CD4-positive, CD25-positive, alpha-beta regulatory T cell (primary cell): ENCODE results near the gene CCR6. TPM values are rescaled to one million over a fixed set of nuclear protein-coding genes. Genes with fewer than 3 reads are reported as not detected.

Experiments used
- ATAC-seq, 2 donors: fragments of 150-1000 bp; cut with Tn5 transposase; one replicate each; pipeline ENCODE4 v1.10.0; 2021; ENCODE audit warnings: low read depth in 2 of 2, moderate number of reproducible peaks in 2 of 2, moderate library complexity in 1 of 2
- DNase-seq, 3 donors: peaks; one replicate each; pipeline versions ENCODE4 v3.0.0 to v3.0.0-alpha.2; 2012 to 2022; ENCODE audit warnings: mixed read lengths in 1 of 3
- H3K27ac ChIP-seq: one replicate; pipeline ENCODE4 v1.7.0; 2013; ENCODE audit warnings: mild to moderate bottlenecking, low read length; ENCODE audit not compliant: insufficient read depth, poor library complexity, severe bottlenecking
- H3K27me3 ChIP-seq: one replicate; pipeline ENCODE4 v1.7.0; 2013; ENCODE audit warnings: low read length; ENCODE audit not compliant: control insufficient read depth, insufficient read depth
- H3K36me3 ChIP-seq: one replicate; pipeline ENCODE4 v1.7.0; 2013; ENCODE audit warnings: mild to moderate bottlenecking, low read length, moderate library complexity; ENCODE audit not compliant: control insufficient read depth, insufficient read depth
- H3K4me1 ChIP-seq: 2 replicates; pipeline ENCODE4 v1.7.0; 2013; ENCODE audit warnings: mild to moderate bottlenecking, low read length; ENCODE audit not compliant: insufficient read depth, control insufficient read depth, poor library complexity, severe bottlenecking
- H3K4me3 ChIP-seq: one replicate; pipeline ENCODE4 v1.7.0; 2013; ENCODE audit warnings: low read depth, mild to moderate bottlenecking, low read length, moderate library complexity
- H3K9me3 ChIP-seq, 2 experiments: 1 replicate in 1 of 2; 2 replicates in 1 of 2; pipeline ENCODE4 v1.7.0; 2013; ENCODE audit warnings: low read length in 2 of 2, mild to moderate bottlenecking in 1 of 2, moderate library complexity in 1 of 2; ENCODE audit not compliant: control insufficient read depth in 2 of 2
- H3K27ac Mint-ChIP-seq, 3 donors: one replicate each; pipeline ENCODE4 v1.8.0; 2020 to 2022; ENCODE audit warnings: mild to moderate bottlenecking in 3 of 3, mixed read lengths in 3 of 3, moderate library complexity in 2 of 3
- H3K27me3 Mint-ChIP-seq: one replicate; pipeline ENCODE4 v1.8.0; 2022; ENCODE audit warnings: mild to moderate bottlenecking, mixed read lengths
- H3K36me3 Mint-ChIP-seq: one replicate; pipeline ENCODE4 v1.8.0; 2020; ENCODE audit warnings: mixed read lengths
- H3K4me1 Mint-ChIP-seq, 4 donors: one replicate each; pipeline ENCODE4 v1.8.0; 2020 to 2022; ENCODE audit warnings: mixed read lengths in 4 of 4, mild to moderate bottlenecking in 1 of 4
- H3K4me3 Mint-ChIP-seq, 4 donors: one replicate each; pipeline ENCODE4 v1.8.0; 2020 to 2022; ENCODE audit warnings: mild to moderate bottlenecking in 4 of 4, mixed read lengths in 4 of 4, moderate library complexity in 3 of 4
- H3K9me3 Mint-ChIP-seq, 7 donors: one replicate each; pipeline ENCODE4 v1.8.0; 2020 to 2022; ENCODE audit warnings: mixed read lengths in 7 of 7, mild to moderate bottlenecking in 3 of 7, moderate library complexity in 2 of 7
- polyA plus RNA-seq, 4 donors: library from polyadenylated mRNA; unstranded; fragments of 300-500 nt; fragmentation: Illumina TruSeq; gene quantifications; one replicate each; pipeline ENCODE4 v1.2.3, GENCODE V29; 2021
- total RNA-seq: library from RNA; stranded (reverse); gene quantifications from one replicate; pipeline ENCODE4 v1.2.3, GENCODE V29; 2022

Gene CCR6
- total and polyA plus RNA-seq, 5 donors from 2014 or later = 40.8 to 97.3 (median 67.5) TPM

- Mint-ChIP-seq H3K27ac (peak overlapping the region; percentile 93 to 96 (median 96)), H3K9me3 (no peaks in the 10 kb centered on the region), H3K27me3 (no peaks in the 10 kb centered on the region), H3K4me3 (peak overlapping the region; percentile 76 to 85 (median 84)), H3K4me1 (peaks cover 23 to 78% (median 60%) of the 10 kb centered on the region in 4 donors), H3K36me3 (no peaks in the 10 kb centered on the region)
- Histone ChIP-seq H3K4me3 (peak overlapping the region; percentile 83), H3K27ac (peak overlapping the region; percentile 84), H3K27me3 (no peaks in the 10 kb centered on the region), H3K4me1 (peaks cover 66% of the 10 kb centered on the region), H3K36me3 (no peaks in the 10 kb centered on the region), H3K9me3 (no peaks in the 10 kb centered on the region)
- no peak for DNase-seq
- ATAC-seq = no peak
Observed at GRCh38 chr6:167094436-167094819, 28.5 kb upstream of the CCR6 start.

GRCh38 chr6:167094820-167095637, 27.9 kb upstream of the CCR6 start:
- peak overlapping the region; percentile 93 to 96 (median 96) for H3K27ac Mint-ChIP-seq
- Histone ChIP-seq H3K4me3 (peak overlapping the region; percentile 83), H3K9me3 (no peaks in the 10 kb centered on the region), H3K4me1 (peaks cover 64% of the 10 kb centered on the region), H3K27ac (peak overlapping the region; percentile 84), H3K36me3 (no peaks in the 10 kb centered on the region), H3K27me3 (no peaks in the 10 kb centered on the region)
- ATAC-seq = peak; percentile 56 to 60
- H3K4me1 Mint-ChIP-seq = peaks cover 23 to 73% (median 57%) of the 10 kb centered on the region in 4 donors
- no peaks in the 10 kb centered on the region for H3K27me3 Mint-ChIP-seq
- H3K9me3 Mint-ChIP-seq = no peaks in the 10 kb centered on the region
- no peaks in the 10 kb centered on the region for H3K36me3 Mint-ChIP-seq
- peak overlapping the region; percentile 76 to 85 (median 84) for H3K4me3 Mint-ChIP-seq
- DNase-seq = peak; percentile 35 to 48 (median 43)

GRCh38 chr6:167095888-167096287, 27.0 kb upstream of the CCR6 start:
- DNase-seq (no peak), ATAC-seq (no peak)
- H3K27ac Mint-ChIP-seq = peak overlapping the region in 2 of 3 donors; percentile 93 to 96
- no peak overlapping the region for H3K4me3 ChIP-seq
- H3K36me3 Mint-ChIP-seq = no peaks in the 10 kb centered on the region
- H3K9me3 ChIP-seq = no peaks in the 10 kb centered on the region
- peak overlapping the region; percentile 84 for H3K27ac ChIP-seq
- H3K4me1 Mint-ChIP-seq = peaks cover 22 to 64% (median 50%) of the 10 kb centered on the region in 4 donors
- peaks cover 55% of the 10 kb centered on the region for H3K4me1 ChIP-seq
- H3K36me3 ChIP-seq = no peaks in the 10 kb centered on the region
- H3K27me3 ChIP-seq = no peaks in the 10 kb centered on the region
- no peaks in the 10 kb centered on the region for H3K27me3 Mint-ChIP-seq
- H3K9me3 Mint-ChIP-seq = no peaks in the 10 kb centered on the region
- peak overlapping the region in 1 of 4 donors; percentile 76 for H3K4me3 Mint-ChIP-seq

GRCh38 chr6:167096991-167097390, 25.9 kb upstream of the CCR6 start:
- DNase-seq (no peak), ATAC-seq (no peak)
- no peaks in the 10 kb centered on the region for H3K9me3 ChIP-seq
- Mint-ChIP-seq H3K4me3 (no peak overlapping the region), H3K4me1 (peaks cover 13 to 53% (median 39%) of the 10 kb centered on the region in 4 donors), H3K27ac (peak overlapping the region in 1 of 3 donors; percentile 75), H3K9me3 (no peaks in the 10 kb centered on the region), H3K27me3 (no peaks in the 10 kb centered on the region), H3K36me3 (no peaks in the 10 kb centered on the region)
- H3K36me3 ChIP-seq = no peaks in the 10 kb centered on the region
- no peaks in the 10 kb centered on the region for H3K27me3 ChIP-seq
- no peak overlapping the region for H3K27ac ChIP-seq
- no peak overlapping the region for H3K4me3 ChIP-seq
- H3K4me1 ChIP-seq = peaks cover 44% of the 10 kb centered on the region

GRCh38 chr6:167097770-167098169, 25.1 kb upstream of the CCR6 start:
- H3K4me1 ChIP-seq = peaks cover 39% of the 10 kb centered on the region
- H3K4me3 ChIP-seq = no peak overlapping the region
- H3K27ac ChIP-seq = no peak overlapping the region
- DNase-seq = no peak
- H3K27me3 ChIP-seq = no peaks in the 10 kb centered on the region
- H3K36me3 ChIP-seq = no peaks in the 10 kb centered on the region
- Mint-ChIP-seq H3K27ac (peak overlapping the region in 1 of 3 donors; percentile 55), H3K9me3 (no peaks in the 10 kb centered on the region), H3K4me3 (peak overlapping the region in 2 of 4 donors; percentile 28 to 43), H3K27me3 (no peaks in the 10 kb centered on the region), H3K4me1 (peaks cover 13 to 52% (median 36%) of the 10 kb centered on the region in 4 donors), H3K36me3 (no peaks in the 10 kb centered on the region)
- ATAC-seq = no peak
- H3K9me3 ChIP-seq = no peaks in the 10 kb centered on the region

- H3K9me3 ChIP-seq = no peaks in the 10 kb centered on the region
- Mint-ChIP-seq H3K27ac (peak overlapping the region; percentile 57 to 95 (median 80)), H3K9me3 (no peaks in the 10 kb centered on the region), H3K27me3 (no peaks in the 10 kb centered on the region), H3K4me1 (peaks cover 13 to 52% (median 35%) of the 10 kb centered on the region in 4 donors), H3K4me3 (peak overlapping the region in 2 of 4 donors; percentile 27 to 51), H3K36me3 (no peaks in the 10 kb centered on the region)
- no peaks in the 10 kb centered on the region for H3K27me3 ChIP-seq
- ATAC-seq (no peak), DNase-seq (no peak)
- peaks cover 39% of the 10 kb centered on the region for H3K4me1 ChIP-seq
- no peak overlapping the region for H3K27ac ChIP-seq
- no peak overlapping the region for H3K4me3 ChIP-seq
- H3K36me3 ChIP-seq = no peaks in the 10 kb centered on the region
Observed at GRCh38 chr6:167098825-167099225, 24.1 kb upstream of the CCR6 start.

GRCh38 chr6:167099707-167100106, 23.2 kb upstream of the CCR6 start:
- Mint-ChIP-seq H3K4me3 (peak overlapping the region in 1 of 4 donors; percentile 27), H3K4me1 (peaks cover 8 to 49% (median 31%) of the 10 kb centered on the region in 4 donors), H3K9me3 (no peaks in the 10 kb centered on the region), H3K27ac (peak overlapping the region in 1 of 3 donors; percentile 13), H3K36me3 (no peaks in the 10 kb centered on the region), H3K27me3 (no peaks in the 10 kb centered on the region)
- H3K9me3 ChIP-seq = no peaks in the 10 kb centered on the region
- H3K4me3 ChIP-seq = no peak overlapping the region
- ATAC-seq = no peak
- no peak overlapping the region for H3K27ac ChIP-seq
- peaks cover 31% of the 10 kb centered on the region for H3K4me1 ChIP-seq
- no peaks in the 10 kb centered on the region for H3K36me3 ChIP-seq
- DNase-seq = no peak
- no peaks in the 10 kb centered on the region for H3K27me3 ChIP-seq
